HG02588 (cell line): Measurements from ENCODE around the gene CFAP46.
"Not testable (repeated sequence)": the region's sequence is repeated elsewhere in the genome, so short reads cannot be mapped to it uniquely, and the experiment has no call there.

Experiments used
- ATAC-seq: cut with Tn5 transposase; IDR thresholded peaks from one replicate; pipeline ENCODE4 v1.9.1; 2021; ENCODE audit warnings: mild to moderate bottlenecking, moderate library complexity; ENCODE audit not compliant: unreplicated experiment

Gene CFAP46

DNA sequence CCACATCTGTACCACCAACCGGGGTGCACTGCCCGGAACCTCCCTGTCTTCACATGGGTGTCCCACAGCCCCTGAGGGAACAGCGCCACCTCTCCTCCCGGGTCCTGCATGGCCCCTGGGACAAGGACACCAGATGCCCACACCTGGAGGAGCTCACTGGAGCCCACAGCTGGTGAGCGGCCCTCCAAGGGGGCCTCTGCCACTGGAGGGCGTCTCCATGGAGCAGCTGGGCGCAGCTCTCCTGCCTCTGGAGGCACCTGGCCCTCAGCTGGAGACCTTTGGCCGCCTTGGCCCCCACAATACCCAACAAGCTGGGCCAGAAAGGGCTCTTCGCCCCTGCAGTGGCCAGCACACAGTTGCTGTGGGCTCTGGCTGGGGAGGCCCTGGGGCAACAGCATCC lies 149.2 kb downstream of the CFAP46 start:
- ATAC-seq: no peak

DNA sequence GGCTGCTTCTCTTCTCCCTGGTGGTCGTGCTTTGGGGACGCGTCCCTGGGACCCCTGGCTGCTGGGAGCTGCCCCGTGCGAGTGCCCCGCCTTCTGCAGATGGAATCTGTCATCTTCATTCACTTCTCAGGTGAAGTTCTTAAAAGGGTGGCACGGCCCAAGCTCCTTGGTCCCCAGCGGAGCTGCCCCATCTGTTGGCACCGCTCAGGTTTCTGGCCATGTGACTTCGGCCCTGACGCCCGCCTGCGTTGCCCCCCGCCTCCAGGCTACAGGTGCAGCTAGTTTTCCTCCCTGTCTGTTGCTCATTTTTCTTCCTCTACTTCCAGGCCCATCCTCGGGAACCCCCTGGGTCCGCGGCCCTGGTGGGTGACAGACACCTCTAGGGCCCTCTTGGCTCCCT lies 149.6 kb downstream of the CFAP46 start:
- ATAC-seq: no peak

GRCh38 chr10:132792099-132792498 lies 150.3 kb downstream of the CFAP46 start:
- ATAC-seq: not testable (repeated sequence)

DNA sequence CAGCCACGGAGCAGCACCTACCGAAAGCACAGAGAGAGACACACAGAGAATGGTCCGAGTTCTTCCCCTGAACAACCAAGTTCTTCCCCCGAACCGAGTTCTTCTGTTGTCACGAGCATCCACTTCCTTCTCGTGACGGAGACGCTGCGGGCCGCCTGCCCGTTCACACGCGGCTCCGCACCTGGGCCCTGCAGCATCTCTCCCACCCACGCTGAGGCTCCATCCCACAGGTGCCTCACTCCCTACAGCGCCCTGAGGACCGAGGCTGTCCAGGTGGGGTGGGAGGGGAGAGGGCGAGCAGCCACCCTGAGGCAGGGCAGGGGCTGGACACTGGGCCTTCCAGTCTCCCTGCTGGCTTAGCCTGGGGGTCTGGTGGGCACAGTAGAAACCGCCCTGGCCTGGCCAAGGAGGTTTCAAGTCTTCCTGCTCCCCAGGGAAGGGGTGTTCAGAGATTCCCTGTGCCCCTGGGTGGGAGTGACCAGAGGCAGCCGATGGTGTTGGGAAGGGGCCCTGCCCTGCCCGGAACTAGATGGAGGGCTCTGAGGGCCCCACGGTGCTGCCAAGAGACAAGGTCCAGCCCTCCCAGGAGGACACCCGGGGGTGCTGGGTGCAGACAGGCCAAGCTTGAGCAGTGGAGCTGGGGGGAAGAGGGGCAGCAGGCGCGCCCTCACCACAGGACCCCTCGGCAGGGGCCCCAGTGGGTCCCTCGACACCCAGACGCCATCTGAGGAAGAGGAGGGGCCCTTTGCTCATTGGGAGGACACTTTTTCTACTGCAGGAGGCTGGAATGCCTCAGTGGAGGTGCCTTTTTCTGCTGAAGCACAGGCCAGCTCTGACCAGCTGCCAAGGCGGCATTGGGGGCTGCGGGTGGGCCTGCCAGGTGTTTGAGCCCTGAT lies 151.2 kb downstream of the CFAP46 start:
- no peak for ATAC-seq

DNA sequence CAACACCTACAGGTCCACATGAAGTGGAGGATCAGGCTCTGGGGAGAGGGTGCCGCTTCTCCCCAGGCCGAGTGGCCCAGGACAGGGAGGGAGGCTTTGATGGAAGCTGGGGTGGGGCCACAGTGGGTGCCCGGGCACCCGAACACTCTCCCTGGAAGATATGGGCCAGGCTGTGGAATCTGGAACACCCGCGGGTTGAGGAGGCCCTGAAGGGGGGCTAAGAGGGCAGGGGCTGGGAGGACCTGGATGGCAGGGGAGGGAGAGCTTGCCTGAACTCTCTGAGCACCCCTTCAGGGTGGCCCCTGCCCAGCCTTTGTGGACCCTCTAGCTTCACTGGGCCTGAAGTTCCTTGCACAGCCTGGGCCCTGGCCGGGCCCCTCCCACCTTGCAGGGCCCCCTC lies 151.9 kb downstream of the CFAP46 start:
- ATAC-seq: no peak

DNA sequence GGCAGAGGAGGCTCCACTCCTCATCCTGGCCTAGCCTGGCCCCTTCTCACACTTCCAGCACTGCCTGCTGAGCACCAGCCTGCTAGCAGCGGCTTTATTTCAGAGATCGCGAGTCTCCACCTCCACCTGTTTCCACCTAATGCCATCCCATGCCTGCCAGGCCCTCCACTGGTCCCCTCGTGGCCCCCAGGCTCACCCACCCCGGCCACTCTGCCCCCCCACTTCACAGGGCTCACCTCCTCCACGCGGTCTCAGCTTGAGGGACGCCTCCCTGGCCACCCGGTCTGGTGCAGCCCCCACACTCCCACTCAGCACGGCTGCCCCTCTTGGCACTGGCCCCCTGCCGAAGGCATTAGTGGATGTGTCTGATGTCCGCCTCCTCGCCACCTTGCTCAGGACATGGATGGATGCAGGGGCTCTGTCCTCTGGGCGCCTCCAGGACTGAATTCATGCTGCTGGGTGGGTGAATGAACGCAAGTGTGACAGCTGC lies 152.7 kb downstream of the CFAP46 start:
- no peak for ATAC-seq

DNA sequence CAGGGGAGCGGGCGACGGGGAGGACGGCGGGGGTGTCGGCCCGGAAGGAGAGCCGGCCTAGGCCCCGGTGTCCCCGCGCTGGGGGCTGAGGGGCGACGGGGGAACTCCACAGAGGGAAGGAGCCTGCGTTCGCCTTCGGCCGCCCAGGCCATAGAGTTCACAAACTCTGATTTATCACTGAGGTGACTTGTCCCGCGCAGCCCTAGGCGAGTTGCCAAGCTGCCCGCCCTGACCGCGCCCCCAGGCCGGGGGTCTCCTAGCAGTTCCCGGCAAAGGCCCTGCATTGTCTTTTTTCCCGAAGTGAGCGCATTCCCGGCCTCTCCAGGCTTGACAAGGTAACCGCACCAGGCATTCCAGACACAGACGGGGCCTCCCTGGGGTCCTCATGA lies 153.5 kb downstream of the CFAP46 start:
- ATAC-seq: no peak

DNA sequence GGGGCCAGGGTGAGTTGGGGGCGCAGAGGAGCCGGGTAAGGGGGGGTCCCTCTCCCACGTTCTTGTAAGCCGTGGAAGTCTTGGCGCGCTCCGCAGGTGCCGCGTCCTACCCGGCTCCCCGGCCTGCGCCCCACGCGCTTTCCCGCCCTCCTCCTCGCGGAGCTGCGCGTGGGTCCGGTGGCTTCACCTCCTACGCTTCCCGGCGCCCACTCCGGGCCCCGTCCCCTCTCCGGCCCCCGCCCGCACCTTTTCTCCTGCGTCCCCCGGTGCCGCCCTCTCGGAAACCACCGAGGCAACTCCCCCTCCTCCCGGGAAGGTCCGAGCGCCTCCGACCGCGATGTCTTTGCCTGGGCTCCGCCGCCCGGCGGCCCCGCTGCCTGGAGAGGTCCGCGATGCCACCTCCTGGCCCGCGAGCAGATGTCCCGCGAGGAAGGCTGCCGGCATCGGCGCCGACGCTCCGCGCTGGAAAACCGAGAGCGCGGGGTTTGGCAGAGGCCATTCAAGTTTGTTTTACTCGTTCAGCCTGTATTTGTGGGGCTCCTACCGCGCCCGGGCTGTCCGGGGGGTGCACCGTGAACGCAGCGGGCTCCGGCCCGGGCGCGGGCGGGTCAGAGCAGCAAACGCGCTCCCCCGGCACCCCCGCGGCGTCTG lies 154.1 kb downstream of the CFAP46 start:
- no peak for ATAC-seq

DNA sequence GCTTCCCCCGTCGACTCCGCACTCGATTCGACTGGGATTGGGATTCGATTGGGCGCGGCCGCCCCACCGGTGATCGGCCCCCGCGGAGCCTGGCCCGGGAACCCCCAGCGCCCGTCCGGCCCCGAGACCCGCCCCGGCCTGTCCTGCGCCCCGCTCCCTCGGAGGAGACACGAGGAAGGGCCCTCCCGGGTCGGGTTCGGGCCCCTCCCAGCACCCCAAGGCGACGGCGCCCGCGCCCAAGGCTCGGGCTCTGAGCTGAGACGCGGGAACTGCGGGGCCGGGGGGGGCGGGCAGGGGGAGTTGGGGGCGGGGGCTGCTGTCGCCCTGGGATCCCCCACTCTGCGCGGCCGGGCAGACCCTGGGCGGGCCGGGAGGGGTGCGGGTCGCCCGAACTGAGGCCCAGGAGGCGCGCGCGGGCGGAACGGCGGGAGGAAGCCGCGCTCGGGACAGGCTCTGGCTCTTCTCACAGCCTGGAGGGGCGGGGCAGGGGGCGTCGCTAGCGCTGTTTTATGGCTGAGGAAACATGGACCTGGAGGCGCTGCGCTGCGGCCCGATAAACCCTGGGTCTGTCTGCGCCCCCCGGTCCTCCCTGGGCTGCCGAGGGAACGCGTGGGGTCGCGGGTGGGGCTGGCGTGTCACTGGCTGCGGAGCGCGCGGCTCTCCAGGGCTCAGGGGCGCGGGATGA lies 154.7 kb downstream of the CFAP46 start:
- ATAC-seq: no peak

GRCh38 chr10:132786884-132787494 lies 155.4 kb downstream of the CFAP46 start:
- ATAC-seq: no peak

DNA sequence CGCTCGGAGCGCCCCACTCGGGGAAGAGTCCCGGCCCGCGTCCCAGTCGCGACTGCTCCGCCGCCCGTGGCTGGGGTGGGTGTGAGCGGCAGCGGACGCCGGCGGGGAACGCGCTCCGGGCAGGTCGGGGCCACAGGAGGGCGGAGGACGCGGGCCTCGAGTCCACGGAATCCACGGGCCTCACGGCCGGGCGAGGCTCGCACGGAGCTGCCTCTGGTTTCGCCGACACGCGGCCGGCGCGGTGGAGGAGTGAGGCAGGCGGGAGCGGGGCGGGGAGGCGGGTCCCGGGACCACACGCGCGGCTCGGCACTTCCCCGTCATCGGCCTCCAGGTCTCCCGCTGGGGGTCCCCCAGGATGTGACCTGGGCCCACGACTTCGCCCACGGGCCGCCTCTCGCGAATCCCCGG lies 155.9 kb downstream of the CFAP46 start:
- ATAC-seq: no peak

DNA sequence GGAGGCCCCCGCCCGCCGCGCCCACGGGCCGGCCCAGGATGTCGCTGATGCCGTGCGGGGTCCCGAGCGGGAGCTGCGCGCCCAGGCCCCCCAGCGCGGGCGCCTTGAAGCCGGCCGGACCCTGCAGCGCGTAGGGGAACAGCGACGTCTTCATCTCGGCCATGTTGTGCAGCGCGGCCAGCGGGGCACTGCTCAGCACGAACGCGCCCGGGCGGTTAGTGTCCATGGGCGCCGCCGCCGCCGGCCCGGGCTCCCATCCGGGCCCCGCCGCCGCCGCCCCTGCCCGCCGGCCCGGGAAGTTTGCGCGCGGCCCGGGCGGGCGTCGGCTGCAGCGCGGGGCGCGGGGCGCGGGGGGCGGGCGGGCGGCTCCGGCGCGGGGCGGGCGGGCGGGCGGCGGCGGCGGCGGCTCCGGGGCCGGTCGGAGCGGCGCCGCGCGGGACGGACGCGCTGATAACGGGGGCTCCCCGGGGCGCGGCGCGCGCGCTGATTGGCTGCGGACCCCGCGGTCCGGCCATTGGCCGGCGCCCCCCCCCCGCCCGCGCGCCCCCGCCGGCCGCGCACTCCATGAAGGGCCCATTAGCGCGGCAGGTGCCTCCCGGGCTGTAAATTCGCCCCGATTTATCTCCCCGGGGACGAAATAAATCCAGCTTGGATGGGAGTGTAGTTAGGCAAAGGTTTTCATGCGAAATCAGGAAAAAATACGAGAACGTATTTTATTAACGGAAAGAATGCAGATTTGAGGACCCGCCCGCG lies 156.5 kb downstream of the CFAP46 start, which contains the start of gene NKX6-2:
Gene NKX6-2 (minus strand): TSS at position 425 of the 753 bp plus-strand sequence. CDS start 199 bp downstream, at position 226.
- no peak for ATAC-seq

- ATAC-seq: no peak
Measured at GRCh38 chr10:132784866-132785722, 157.3 kb downstream of the CFAP46 start.

- ATAC-seq: no peak
Measured at GRCh38 chr10:132783940-132784865, 158.2 kb downstream of the CFAP46 start.

GRCh38 chr10:132783165-132783939 lies 159.0 kb downstream of the CFAP46 start:
- no peak for ATAC-seq

- no peak for ATAC-seq
Measured at GRCh38 chr10:132781556-132781955, 160.8 kb downstream of the CFAP46 start.

DNA sequence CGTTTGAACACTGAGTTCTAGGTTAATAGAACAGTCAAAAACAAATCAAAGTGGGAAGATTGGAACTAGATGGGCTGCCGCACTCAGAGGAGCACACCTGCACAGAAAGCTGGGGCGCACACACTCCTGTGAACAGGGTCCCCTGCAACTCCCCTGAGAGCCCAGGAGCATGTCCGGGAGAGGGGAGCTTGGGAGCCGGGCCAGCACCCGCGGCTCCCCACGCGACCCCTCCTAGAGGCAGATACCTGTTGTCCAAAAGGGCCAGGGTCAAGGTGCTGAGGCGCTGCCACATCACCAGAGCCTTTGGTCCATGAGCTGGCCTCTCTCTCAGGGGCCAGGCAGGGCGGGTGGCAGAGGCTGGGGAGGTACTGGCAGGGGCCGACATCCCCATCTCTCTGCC lies 162.0 kb downstream of the CFAP46 start:
- ATAC-seq: no peak
